ENCODE results near the gene AKR1C3.
"Not testable (repeated sequence)": the region's sequence is repeated elsewhere in the genome, so short reads cannot be mapped to it uniquely, and the experiment has no call there.

- not testable (repeated sequence) for TF ChIP-seq CTCF, POLR2A, EP300 (IDR thresholded peaks at IDR 0.05)
Observed at GRCh38 chr10:5137699-5138098, 43.5 kb downstream of the AKR1C3 start.

Measured in upper lobe of left lung (tissue), 4 donors.